GM19035 (cell line): ENCODE results near the gene MAFF.
A peak's percentile ranks its signal among the peaks of the same experiment; 100 is the strongest.
"Not testable (repeated sequence)": the region's sequence is repeated elsewhere in the genome, so short reads cannot be mapped to it uniquely, and the experiment has no call there.

Experiments
- ATAC-seq: cut with Tn5 transposase; IDR thresholded peaks from one replicate; pipeline ENCODE4 v1.9.1; 2021; ENCODE audit not compliant: unreplicated experiment

The MAFF gene

DNA sequence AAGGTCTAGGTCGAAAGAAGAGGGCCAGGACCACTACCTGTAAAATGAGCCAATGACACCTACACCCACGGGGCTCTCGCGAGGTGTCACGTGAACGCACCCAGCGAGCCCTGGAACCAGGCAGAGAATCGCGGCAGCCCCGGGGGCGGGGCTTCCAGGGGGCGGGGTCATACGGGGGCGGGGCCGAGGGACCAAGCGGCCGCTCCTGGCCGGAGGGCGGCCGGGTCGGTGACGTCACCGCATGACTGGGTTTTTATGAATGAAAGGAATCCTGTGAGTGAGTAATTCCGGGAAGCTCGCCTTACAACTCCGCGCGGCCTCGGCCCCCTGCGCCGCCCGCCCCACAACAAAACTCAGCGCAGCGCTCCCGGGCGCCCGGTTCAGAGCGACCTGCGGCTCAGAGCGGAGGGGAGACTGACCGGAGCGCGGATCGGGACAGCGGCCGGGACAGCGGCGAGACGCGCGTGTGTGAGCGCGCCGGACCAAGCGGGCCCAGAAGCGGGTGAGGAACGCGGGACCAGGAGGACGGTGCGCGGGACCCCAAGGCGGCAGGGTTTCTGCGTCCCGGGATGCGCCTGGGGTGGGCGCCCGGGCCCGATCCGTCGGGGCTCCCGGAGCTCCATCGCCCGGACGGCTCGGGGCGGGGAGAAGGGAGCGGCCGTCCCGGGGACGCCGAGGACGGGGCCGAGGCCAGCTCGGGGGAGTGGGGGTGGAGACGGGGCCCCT, at the start of gene MAFF:
TSS of gene MAFF (plus strand) at position 284 of the 726 bp plus-strand sequence. CDS start 11,860 bp downstream, outside the sequence.
- ATAC-seq, result peak; percentile 59

DNA sequence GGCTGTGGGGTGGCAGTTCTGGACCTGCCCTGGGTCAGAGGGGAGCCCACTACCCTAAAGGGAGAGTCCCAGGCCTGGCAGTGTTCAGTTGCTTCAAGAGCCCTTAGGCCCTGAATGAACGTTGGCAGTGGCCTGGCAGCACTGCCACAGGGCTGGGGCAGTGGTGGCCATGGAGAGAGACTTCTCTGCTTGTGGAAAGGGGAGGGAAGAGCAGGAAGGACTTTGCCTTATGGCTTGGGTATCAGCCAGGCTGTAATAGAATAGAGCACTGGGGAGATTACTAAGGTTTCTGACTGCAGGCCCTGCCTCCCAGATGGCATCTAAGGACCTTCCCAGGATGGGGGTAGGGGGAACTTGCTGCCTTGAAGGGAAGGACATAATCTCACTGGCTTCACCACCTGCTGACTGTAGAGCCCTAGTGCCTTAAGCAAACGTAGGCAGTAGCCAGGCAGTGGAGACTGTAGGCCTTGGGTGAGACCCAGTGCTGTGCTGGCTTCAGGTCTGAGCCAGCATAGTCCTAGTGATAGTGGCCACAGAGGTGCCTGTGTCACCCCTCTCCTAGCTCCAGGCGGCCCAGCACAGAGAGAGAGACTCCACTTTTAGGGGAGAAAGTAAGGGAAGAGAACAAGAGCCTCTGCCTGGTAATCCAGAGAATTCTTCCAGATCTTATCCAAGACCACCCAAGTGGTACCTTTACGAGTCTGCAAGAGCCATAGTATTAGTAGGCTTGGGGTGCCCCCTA, 47.8 kb upstream of the MAFF start:
- ATAC-seq, result no peak

- not testable (repeated sequence) for ATAC-seq
Observed at GRCh38 chr22:38154563-38154915, 47.3 kb upstream of the MAFF start.

GRCh38 chr22:38155703-38156102, 46.1 kb upstream of the MAFF start:
- no peak for ATAC-seq

- no peak for ATAC-seq
Observed at GRCh38 chr22:38162881-38163843, 38.6 kb upstream of the MAFF start.

DNA sequence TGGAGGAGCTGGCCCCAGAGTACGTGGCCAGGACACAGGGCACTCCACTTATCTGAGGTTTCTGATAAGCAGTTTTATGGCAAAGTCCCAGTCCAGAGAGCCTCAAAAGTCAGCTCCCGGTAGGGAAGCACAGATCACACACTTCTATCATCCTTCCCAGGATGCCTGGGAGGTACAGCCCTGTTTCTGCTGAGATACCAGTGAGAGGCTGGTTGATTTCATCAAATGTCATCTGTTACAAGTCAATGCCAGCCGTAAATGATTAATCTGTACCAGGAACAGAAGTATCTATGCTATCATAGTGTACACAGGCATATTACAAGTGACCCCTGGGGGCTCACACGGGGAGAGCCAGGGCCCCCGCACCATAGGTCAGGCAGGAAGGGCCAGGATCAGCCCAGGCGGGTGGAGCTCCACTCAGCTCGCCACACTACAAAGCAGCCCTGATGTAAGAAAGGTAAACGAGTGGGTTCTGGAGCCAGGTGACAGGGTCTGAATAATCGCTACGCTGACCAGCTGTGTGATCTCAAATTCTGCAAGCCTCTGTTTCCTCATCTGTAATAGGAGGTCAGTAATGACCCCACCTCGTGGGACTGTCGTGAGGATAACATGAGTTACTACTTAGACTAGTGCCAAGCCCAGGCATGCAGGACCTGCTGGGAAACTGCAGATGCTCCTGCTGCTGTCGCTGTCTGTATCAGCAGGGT, 37.8 kb upstream of the MAFF start:
- no peak for ATAC-seq

GRCh38 chr22:38164551-38164918, 37.3 kb upstream of the MAFF start:
- no peak for ATAC-seq

- ATAC-seq, result no peak
Observed at GRCh38 chr22:38165922-38166593, 35.7 kb upstream of the MAFF start.

- ATAC-seq, result no peak
Observed at GRCh38 chr22:38167988-38168407, 33.8 kb upstream of the MAFF start.

DNA sequence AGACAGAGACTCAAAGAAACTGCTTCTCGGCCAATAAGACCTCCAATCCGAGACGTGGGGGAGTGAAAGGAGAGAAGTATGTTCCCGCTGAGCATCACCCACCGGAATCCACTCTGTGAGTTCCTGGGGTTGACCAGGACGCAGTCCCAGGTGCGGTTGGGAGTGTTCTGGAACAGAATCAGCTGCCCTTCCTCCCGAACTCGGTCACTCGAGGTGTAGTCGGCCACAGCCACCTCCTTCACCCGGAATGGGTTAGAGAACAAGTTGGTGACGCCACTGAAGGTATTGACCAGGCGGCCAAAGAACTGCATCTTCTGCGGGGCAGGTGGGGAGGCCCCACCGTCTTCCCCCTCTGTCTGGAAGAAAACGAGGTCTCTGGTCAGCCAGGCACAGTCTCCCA, 32.7 kb upstream of the MAFF start:
- no peak for ATAC-seq

GRCh38 chr22:38170469-38170868, 31.3 kb upstream of the MAFF start:
- no peak for ATAC-seq

DNA sequence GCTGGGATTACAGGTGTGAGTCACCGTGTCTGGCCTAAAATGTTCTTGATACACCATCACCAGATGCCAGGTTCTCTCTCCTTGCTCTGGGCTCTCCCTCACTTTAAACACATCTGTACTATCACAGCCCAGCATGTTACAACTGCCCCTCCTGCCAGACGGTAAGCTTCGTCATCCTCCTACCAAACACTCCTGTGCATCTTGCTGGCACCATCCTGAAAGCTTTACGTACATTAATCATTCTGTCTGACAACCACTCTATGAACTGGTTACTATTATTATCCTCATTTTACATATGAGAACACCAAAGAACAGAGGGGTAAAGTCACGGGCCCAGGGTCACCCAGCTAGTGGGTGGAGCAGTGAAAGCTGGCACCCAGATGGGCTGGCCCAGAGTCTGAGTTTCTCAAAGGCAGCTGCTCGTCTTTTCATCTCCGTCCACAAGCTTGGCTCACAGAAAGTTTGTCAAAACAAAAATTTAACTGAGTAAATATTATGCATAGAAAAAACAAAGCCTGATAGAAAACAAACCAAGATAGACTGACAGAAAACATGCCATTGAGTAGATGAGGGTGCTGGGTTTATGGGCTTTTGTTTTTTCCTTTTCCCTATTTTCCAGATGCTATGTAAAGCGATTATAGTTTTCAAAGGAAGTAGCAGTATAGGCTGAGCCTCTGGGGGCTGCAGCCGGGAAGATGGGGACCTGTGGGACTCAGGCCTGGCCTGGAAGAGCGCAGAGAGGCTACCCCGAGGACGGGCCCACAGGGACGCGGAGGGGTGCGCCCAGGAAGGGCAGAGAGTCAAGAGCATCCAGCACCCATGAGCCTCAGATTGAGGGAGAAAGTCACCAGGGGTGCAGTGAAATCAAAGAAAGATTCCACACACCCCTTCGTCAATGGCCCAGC, 29.6 kb upstream of the MAFF start:
- no peak for ATAC-seq

- no peak for ATAC-seq
Observed at GRCh38 chr22:38172832-38173640, 28.8 kb upstream of the MAFF start.

GRCh38 chr22:38173641-38173906, 28.2 kb upstream of the MAFF start:
- no peak for ATAC-seq

DNA sequence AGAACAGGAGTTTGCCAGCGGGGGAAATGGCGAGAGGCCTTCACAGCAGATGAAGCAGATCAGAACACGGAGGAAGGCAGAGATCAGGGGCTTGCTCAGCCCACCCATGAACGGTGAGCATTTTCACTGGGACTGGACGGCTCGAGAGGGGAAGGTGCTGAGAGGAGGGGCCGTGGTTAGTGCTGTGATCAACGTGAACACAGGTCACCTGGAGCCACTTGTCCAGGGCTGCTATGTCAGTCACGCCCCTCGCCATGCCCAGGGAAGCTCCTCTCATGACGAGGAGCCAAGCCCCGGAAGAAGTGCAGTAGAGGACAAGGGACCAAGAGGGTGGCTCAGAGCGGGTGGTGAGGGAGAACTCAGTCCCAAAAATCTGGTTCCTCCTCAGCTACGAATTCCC, 27.2 kb upstream of the MAFF start:
- ATAC-seq, result no peak

DNA sequence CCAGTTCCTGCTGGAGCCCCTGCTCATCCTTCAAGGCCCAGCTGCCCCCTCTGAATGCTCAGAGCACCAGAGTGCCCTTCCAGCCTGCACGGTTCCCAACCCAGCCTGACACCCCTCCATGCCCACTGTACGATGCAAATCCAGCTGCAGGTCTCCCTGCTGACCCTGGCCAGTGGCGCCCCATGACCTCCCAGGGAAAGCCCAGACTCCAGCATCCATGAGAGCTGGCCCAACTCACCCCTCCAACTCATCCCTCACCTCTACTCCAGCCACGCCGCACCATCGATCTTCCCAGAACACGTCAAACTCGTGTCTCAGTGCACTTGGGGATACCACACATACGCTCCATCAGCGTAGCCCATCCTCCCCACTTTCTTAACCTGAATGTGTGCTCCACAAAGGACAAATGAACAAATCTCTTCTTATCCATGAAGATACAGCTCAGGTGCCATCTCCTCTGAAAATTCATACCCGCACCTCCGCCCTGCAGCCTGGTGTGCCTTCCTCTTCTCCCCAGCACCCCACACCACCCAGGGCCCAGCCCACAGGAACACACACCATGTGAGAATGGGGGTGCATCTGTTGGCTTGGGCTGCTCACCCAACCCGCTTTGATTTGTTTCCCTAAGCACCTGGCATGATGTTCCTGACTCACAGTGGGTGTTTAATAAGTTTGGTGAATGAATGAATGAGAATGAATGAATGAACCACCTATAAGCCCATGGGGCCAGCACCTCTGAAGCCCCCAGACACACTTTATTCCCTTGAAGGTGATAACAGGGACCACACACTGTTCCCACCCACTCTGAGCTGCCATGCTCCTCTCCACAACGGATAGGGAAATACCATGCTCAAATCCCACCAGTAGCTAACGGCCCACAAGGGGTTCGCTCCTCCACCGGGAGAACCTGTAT, 26.3 kb upstream of the MAFF start:
- no peak for ATAC-seq

GRCh38 chr22:38176170-38176741, 25.5 kb upstream of the MAFF start:
- no peak for ATAC-seq
